Measurements from ENCODE around the gene DNAH17.
A peak's percentile ranks its signal among the peaks of the same experiment; 100 is the strongest.

DNAH17 gene

DNA sequence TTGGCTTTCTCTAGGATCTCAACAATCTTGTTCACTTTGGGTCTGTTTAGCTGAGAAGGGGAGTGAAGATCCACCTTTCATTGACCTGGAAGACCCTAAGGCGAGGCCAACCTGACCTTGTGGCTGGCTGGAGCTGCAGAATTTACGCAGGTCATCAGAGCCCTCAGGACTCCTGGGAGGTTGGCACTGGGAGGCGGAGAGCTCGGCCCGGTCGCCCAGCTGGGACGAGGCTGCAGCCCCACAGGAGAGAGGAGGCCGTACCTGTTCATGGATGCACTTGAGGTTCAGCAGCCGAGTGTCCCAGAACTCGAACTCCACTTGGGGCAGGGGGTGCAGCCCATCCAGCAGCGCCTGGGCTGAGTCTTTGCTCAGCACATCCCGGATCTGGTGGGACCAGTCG is 5.9 kb downstream of the DNAH17 start:
- DNase-seq, result no peak

DNA sequence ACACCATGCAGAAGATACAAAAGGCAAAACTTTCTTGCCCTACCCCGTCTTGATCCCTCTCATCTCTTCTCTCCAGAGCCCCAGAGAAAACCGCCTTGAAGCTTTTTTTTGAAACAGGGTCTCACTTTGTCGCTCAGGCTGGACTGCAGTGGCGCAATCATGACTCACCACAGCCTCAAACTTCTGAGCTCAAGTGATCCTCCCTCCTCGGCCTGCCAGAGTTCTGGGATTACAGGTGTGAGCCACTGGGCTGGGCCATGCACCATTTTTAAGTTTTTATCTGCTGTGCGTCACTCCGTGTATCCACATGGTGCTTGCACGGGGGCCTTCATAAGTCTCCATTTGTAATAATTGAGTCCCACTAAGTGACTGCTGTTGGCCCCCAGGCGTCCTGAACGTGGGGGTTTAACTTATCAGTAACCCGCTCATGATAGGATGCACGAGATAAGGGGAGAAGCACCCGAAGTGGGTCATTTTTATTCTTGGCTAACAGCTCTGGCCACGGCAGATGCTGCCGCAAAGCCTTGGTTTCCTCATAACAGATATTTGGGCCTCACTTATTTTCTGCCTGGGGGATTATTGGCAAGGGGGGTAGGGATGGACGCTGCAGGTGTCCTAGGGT is 8.6 kb downstream of the DNAH17 start:
- DNase-seq, result no peak

DNA sequence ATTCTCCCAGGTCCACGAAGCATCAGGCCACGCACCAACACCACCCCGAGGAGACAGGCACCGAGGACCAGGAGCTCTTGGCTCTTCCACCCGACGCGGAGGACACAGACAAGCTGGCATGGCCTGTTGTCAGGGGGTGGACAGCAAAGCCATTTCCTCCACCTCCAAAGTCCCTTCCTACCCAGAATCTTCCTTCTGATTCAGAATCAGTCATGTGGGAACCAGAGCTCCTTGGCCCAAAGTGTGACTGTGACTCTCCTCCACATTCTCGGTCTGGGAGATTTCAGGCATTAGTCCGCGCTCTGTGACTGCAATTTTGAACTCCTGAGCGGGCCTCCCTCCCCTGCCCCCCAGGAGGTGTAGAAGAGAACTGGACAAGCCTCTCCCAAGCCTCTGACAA is 9.2 kb downstream of the DNAH17 start:
- no peak for DNase-seq

DNA sequence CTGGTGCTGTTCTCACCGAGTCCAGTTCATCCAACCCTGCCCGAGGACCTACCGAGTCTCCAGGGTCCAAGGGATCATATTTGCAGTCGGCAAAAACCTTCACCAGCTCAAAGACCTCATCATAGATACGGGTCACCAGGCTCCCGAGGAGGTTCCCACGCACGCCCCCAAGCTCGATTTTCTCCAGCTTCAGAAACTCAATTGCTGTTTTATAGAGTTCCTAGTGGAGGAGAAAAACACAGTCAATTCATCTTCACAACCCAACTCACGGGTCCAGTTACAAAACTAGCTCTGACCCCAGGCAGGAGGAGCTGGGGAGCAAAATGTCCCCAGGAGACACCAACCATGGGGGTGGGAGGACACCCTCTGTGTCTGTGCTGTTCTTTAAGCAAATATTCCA is 10.2 kb downstream of the DNAH17 start:
- DNase-seq, result no peak

DNA sequence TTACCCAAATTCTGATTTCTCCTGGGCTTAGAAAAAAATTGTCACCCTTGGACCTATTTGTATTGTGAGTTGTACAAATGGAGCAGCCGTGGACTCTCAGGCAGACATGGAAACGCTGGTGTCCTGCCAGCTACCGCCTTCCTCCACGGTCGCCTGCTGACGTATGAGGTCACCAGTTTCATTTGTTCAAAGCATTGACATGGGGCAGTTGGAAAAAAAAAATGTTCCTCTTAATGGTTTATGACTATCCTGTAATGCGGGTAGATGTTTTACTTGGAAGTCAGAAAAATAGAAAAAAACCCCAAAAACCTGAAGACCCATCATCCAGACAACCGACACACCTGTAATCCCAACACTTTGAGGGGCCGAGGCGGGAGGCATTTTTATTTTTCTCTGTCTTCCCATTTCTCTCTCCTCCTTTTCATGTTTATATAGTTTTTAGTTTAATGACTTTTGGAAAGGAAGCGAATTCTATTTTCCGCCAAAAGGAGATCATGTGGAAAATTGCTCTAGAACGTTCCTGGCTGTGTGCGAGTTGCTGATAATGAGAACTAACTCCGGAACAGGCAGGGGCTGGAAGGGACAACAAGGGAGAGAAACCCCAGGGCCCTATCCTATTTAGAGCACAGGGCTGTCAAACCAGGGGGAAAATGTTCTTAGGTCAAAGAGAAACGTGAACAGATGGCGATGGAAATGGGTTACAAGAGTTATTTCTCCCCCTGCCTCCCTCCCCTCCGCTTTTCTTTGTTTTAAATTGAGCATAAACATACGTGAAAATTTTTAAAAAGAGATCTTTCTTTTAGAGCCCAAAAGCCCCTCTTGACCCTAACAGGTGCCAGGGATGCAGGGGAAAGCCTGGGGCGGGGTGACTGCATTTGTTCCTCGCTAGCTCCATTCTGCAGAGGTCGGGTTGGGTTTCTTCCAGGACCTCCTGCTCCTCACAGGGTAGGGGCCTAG is 13.7 kb downstream of the DNAH17 start:
- no peak for DNase-seq

DNA sequence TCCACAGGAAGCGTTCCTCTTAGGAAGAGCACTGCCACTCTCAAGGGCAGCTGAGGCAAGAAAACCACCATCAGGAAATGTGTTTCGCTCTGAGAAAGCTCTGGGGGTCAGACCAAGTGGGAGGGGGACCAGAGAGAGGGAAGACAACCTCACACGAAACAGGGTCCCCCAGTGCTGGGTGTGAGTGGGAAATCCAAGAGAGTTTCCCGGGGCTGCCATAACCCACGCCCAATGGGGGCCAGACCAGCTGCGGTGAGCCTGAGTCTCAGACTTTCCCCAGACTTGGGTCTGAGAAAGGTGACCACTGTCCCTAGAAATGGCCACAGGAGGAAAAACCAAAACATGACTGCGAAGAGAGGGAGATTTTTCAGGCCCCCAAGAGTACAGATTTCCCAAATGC is 14.5 kb downstream of the DNAH17 start:
- DNase-seq, result no peak

DNA sequence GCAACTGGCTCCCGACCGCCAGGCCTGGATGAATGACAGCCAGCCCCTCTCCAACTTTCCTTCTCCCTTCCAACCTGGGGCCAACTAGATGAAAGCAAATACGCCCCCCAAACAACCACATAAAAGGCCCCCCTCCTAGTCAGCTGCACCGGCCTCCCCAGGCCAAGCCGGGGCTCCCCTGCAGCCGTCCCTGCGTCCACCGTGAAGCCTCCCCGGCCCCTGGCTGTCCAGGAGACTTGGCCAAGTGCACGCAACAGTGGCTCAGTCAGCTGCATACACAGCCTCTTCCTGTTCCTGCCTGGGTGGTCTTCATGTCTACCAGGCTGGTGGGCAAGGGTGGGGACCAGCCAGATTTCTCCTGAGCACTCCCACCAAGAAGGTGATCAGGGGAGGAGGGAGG is 16.0 kb downstream of the DNAH17 start:
- no peak for DNase-seq

DNA sequence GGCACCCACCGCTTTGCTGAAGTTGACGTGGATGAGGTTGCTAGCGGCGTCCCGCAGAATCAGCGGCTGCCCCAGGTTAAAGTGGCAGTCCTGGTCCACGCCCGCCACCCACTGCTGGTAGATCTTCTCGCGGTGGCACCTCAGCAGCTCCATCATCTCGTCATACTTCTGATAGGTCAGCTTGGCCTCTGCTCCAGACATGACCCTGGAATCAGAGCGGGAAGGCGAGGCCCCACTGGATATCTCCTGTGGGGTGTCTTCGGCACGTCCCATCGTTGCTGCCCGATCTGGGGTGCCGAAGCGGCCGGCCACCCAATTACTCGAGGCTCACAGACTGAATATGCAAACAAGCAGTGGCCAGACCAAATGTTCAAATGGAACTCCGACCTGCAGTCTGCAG is 16.5 kb downstream of the DNAH17 start:
- no peak for DNase-seq

DNA sequence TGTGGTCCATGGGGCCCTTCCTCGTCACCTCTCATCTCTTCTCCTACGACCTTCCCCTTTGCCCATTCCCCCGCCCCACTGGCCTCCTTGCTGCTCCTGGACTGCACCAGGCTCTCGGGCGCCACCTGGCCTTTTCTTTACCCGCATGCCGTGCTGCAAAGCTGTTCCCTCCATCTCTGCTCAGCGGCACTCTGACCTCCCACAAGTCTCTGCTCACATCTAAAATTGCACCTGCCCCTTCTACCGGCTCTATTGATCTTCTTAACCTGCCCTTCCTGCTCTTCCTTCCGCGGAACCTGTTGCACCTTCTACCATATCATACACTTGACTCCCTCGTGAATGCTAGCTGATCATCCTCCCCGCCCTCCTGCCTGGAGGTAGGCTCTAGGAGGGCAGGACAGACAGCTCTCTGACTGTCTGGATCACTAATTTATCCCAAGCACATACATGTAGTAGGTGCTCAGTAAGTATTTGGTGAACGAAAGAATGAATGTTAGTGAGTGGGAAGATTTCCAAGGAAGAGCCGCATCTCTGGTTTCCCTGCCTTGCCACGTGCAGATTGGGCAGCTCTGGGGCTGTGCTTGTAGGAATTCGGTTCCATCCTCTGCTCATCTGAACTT is 17.3 kb downstream of the DNAH17 start:
- DNase-seq, result peak; percentile 19

DNA sequence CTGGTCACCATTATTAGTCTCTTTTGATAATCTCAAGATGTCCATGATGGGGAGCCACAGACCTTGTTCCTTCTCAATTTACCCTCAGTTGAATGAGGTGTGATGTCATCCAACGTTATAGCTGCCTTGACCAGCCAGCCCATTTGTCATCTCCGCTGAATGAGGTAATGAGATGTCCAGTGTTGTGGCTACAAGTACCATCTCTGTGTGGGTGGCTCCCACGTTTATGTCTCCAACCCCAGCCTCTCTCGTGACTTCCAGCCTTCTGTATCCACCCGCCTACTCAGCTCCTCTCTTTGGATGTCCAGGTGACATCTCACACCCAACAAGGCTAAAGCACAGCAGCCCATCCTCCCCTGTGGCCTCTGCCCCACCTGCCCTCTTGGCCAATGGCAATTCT is 18.2 kb downstream of the DNAH17 start:
- no peak for DNase-seq

DNA sequence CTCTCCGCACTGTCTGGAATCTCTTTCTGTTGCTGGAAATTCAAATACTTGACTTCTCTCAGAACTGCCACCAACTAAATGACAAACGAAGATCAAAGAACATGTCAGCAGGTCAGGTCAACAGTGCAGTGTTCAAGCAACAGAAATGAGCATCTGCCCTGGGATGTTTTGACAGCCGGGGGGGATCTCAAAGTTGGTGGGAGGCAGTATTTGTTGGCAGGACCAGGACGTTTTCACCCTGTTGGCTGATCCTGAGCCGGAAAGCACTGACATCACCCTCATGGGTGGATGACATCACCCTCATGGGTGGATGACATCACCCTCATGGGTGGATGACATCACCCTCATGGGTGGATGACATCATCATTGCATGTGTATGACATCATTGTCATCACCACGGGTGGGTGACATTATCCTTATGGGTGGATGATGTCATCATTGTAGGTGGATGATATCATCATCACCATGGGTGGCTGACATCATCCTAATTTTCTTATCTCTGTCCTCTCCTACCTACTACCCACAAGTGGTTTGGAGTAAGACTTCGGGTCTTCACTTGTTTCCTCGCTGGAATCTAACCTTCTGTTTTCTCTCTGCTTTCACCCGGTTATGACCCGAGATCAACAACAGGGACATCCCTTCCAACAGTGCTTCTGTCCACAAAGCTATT is 18.9 kb downstream of the DNAH17 start:
- no peak for DNase-seq

DNA sequence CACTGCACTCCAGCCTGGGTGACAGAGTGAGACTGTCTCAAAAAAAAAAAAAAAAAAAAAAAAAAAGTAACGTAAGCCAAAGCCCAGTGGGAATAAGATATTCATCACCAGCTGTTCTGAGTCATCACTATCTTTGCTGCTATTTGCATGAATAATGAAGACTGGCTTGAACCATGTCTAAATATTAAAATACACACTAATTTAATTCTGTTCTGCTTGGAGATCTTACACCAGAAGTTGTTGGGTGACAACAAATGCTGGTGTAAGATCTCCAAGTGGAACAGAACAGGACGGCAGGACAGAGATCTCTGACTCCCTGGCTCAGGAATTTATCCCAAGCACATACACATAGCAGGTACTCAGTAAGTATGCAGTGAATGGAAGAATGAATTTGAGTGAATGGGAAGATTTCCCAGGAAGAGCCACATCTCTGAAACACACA is 19.6 kb downstream of the DNAH17 start:
- DNase-seq, result no peak

DNA sequence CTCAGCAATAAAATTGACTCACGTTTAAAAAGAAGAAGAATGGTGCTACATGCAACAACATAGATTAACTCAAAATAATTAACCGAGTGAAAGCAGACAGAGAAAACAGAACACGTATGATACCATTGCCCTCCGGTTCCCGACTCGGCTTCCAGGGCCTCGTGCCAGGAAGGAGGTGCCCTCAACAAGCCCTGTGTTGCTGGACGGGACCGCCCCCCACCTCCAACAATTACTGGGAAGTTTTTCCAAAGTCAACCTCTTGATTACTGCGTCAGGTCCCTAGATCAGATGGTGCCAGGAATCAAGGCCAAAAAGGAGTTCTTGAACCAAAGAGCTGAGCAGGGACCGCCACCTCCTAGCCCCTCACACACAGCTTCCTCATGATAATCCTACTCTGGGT is 20.4 kb downstream of the DNAH17 start:
- no peak for DNase-seq

DNA sequence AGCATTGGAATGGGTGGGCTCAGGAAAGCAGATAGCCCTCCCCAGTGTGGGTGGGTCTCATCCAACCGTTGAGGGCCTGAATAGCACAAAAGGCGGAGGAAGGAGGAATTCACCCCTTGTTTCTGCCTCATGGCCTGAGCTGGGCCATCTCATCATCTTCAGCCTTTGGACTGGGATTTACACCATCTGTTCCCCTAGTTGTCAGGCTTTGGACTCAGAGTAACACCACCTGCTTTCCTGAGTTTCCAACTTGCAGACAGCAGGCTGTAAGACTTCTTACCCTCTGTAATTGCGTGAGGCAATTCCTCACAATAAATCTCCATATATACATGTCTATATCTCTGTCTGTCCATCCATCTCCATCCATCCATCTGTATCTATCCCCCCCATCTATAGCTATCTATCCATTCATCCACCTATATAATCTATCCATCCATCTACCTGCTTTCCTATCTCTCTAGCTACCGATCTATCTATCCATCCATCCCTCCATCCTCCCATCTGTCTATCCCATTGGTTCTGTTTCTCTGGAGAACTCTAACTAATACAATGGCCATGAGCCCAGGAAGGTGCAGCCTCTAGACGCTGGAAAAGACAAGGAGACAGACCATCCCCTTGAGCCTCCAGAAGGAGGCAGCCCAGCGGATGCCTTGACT is 21.3 kb downstream of the DNAH17 start:
- DNase-seq, result no peak

DNA sequence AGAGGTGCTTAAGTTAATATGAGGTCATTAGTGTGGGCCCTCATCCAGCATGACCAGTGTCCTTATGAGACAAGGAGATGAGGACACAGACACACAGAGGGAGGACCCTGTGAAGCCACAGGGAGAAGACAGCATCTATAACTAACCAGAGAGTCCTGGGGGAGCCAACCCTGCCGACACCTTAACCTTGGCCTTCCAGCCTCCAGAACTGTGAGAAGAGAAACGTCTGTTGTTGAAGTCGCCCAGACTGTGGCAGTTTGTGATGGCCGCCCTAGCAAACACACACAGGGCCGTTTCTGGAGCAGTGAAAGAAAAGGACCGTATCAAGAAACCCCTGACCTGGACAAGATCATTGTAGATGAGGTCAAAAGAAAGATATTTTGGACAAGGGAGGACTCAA is 26.7 kb downstream of the DNAH17 start:
- DNase-seq, result no peak

DNA sequence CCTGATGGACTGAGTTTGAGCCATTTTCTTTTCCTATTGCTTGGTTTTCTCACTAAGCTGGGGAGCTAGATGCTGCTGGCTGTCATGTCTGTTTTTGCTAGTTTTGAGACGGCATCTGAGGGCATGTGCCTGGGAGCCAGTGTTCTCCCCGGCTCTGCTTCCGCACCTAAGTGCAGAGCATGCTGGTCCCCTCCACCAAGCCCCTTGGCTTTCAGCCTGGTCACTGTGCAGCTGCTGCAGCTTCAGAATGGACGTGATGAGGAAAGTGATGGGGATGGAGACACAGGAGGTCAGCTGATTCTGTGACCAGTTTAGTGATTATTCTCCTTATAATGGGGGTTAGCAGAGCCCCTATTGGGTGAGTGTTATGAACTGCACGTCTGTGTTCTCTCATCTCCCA is 28.5 kb downstream of the DNAH17 start:
- DNase-seq, result no peak

DNA sequence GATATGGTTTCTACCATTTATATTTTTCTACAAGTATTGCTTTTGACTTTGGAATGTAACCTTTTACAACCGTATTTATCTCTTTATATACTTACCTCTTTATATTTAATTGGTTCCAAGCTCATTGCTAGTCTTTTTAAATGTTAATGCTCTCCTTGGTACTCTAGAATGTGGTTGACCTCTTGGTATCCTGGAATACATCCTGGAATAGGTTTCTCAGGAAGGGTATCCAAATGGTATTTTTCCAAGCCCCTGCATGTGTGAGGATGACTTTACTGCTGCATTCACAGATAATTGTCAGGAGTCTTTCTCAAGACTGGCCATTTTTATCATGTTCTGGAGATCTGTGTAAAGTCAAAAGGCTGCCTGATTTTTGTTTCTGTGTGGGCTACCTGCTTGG is 30.2 kb downstream of the DNAH17 start:
- DNase-seq, result no peak

DNA sequence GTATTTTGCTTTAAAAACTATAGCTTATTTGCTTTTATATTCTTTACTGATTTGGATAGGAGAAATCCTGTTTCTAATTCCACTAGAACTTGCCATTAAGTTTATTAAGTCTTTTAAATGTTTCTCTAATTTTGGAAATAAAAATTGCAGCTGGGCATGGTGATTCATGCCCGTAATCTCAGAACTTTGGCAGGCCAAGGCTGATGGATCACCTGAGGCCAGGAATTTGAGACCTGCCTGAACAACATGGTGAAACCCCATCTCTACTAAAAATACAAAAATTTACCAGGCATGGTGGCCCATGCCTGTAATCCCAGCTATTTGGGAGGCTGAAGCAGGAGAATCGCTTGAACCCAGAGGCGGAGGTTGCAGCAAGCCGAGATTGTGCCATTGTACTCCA is 30.7 kb downstream of the DNAH17 start:
- DNase-seq, result no peak

DNA sequence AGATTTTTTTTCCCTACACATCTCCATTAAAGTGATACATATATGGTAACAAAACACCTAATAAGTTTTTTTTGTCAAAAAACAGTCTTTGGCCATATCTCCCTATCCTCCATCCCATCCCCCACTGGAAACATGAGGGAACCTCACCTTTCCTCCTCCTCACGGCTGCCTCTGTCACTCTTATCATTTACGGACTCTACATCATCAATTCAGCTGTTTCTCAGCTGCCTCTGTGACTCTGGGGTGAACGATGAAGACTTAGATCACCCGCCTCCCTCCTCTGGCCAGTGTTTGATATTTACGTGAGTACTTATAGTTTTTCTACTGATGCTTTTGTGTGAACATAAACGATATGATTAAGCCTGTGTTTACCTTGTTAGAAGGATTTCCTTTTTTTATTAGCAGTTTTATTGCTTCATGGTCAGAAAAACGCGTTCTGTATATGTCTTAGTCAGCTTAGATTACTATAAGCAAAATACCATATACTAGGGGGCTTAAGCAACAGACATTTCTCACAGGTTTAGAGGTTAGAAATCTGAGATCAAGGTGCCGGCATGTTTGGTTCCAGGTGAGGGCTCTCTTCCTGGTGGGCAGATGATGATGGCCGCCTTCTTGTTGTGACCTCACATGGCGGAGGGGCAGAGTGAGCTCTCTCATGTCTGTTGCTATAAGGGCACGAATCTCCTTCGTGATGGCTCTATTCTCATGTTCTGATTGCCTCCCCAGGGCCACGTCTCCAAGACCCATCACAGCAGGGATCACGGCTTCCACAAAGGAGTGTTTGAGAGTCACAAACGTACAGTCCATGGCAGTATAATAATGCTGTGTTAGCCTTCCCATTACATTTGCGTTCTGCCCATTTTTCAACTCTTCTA is 32.1 kb downstream of the DNAH17 start:
- DNase-seq, result no peak

DNA sequence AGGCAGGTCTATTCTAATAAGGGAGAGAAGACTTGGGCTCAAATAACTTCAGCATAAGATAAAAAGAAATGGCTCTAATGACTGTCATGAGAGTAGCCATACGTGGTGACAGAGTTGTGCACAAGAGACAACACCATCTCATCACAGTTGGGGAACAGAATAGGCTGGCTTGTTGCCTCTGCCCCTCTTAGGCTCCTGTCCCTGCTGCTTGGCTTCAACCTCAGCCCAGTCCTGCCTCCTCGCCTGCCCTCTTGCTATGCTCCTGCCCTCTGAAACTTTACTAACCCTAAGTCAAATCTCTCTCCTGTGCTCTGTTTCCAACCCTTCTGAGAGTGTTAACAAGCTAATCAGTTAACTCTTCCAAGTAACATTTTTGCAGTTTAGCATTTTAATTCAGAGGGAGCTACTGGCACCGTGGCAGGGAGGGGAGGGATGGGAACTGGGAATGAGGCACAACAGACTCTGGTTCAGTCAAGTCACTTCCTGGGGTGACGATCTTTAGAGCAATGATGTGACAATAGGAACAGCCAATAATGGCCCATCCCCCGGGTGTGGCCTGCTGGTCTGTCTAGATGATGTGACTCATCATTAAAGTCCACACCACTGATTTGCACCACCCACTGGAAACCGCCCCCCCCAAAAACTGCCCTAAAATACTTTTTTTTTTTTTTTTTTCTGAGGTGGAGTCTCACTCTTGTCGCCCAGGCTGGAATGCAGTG is 35.5 kb downstream of the DNAH17 start:
- DNase-seq, result no peak

DNA sequence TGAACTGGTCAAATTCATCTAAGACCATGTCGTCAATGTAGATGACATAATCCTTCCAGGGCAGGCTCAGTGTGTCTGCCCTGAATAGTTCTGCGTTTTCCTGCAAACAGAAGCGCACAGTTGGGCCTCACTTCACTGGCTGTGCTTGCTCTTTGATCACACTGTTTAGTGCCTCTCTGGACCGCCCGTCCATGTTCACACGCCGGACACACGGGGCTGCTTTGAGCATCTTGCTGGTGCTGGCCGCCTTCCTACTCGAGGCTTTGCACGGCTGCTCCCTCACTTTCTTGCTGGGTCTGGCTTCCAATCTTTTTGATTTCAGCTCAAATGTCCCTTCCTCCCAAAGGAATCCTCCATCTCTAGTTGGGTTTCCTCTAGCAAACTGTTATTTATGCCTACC is 37.4 kb downstream of the DNAH17 start:
- DNase-seq, result no peak

All from NCI-H1436 (cell line).